SK-N-MC (cell line): Measurements from ENCODE around the gene NPFF.

ENCODE experiments used
- DNase-seq: peaks from one replicate; pipeline ENCODE4 v3.0.0-alpha.2; 2011; ENCODE audit warnings: low read depth, low spot score
- H3K27ac ChIP-seq: fragments of 200-600 bp; sonication (generic); 2 replicates; pipeline ENCODE4 v1.5.1; 2016; ENCODE audit warnings: mixed run types
- H3K36me3 ChIP-seq: fragments of 200-600 bp; sonication (generic); 2 replicates; pipeline ENCODE4 v1.6.1; 2017; ENCODE audit warnings: antibody characterized with exemption, low read length, mixed read lengths; ENCODE audit not compliant: insufficient read depth
- H3K4me3 ChIP-seq: fragments of 200-600 bp; sonication (generic); 2 replicates; pipeline ENCODE4 v1.5.1; 2016
- H3K9ac ChIP-seq: fragments of 200-600 bp; sonication (generic); 2 replicates; pipeline ENCODE4 v1.8.0; 2017; ENCODE audit warnings: mixed run types, mixed read lengths; ENCODE audit not compliant: insufficient read length
- H3K9me3 ChIP-seq: fragments of 200-600 bp; sonication (generic); 2 replicates; pipeline ENCODE4 v1.6.1; 2017; ENCODE audit warnings: low read depth, mild to moderate bottlenecking, antibody characterized with exemption, low read length, moderate library complexity, mixed read lengths
- EZH2 ChIP-seq: fragments of 200-600 bp; sonication (generic); IDR thresholded peaks from one replicate; pipeline ENCODE4 v1.6.1; 2017; ENCODE audit warnings: antibody characterized with exemption
- FOXP2 ChIP-seq: optimal IDR thresholded peaks from 2 replicates; pipeline ENCODE3; 2011; ENCODE audit warnings: mild to moderate bottlenecking, moderate library complexity; ENCODE audit not compliant: insufficient read depth; ENCODE audit errors: extremely low read length, control extremely low read depth
- POLR2AphosphoS5 ChIP-seq: IDR thresholded peaks from 2 replicates; pipeline ENCODE4 v1.6.1; 2012; ENCODE audit warnings: mild to moderate bottlenecking, low read depth, low read length, borderline replicate concordance

The NPFF gene

GRCh38 chr12:53464685-53465418, 42.4 kb downstream of the NPFF start:
- no peak for TF ChIP-seq FOXP2
- no peak for TF ChIP-seq POLR2AphosphoS5
- no peak for TF ChIP-seq EZH2
- DNase-seq: no peak
- Histone ChIP-seq H3K27ac (no peak overlapping the region), H3K4me3 (no peak overlapping the region), H3K36me3 (peaks cover 100% of the 10 kb centered on the region), H3K9me3 (no peaks in the 10 kb centered on the region), H3K9ac (no peak overlapping the region)

GRCh38 chr12:53463802-53464560, 43.3 kb downstream of the NPFF start:
- TF ChIP-seq EZH2 (no peak), POLR2AphosphoS5 (no peak), FOXP2 (no peak)
- Histone ChIP-seq H3K4me3 (no peak overlapping the region), H3K9me3 (no peaks in the 10 kb centered on the region), H3K9ac (no peak overlapping the region), H3K27ac (peak overlapping the region; percentile 27; the same call in 1 of the 2 replicates), H3K36me3 (peaks cover 100% of the 10 kb centered on the region)
- no peak for DNase-seq

DNA sequence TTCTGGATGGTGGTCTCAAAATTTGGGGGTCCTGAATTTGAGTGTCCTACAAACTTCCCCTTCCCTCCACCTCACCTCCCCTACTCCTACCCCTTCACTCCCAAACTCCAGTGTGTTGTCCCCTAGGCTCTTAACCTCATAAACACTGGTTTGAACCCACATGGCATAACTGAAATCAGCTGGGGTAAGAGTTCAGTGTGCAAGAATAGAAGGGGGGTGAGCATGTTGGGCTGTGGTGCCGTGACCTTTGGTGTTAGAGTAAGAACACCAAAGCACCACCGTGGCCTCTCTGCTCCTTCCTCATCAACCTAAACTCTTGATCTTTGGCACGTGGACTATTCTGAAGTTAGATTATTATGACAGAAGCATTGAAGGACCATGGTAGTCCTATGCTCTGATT, 44.3 kb downstream of the NPFF start:
- Histone ChIP-seq H3K36me3 (peaks cover 100% of the 10 kb centered on the region), H3K9ac (no peak overlapping the region), H3K9me3 (no peaks in the 10 kb centered on the region), H3K4me3 (no peak overlapping the region), H3K27ac (no peak overlapping the region)
- no peak for TF ChIP-seq POLR2AphosphoS5
- DNase-seq: no peak

DNA sequence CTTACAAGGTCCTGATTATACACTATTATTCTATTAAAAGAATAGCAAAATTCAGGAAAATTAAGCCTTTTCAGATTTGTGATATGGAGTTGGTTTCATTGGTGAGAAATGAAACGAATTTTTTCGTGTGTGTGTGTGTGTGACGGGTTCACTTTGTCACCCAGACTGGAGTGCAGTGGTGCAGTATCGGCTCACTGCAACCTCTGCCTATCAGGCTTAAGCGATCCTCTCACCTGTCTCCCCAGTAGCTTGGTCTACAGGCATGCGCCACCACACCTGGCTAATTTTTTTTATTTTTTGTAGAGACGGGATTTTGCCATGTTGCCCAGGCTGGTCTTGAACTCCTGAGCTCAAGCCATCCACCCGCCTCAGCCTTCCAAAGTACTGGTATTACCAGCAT, 45.7 kb downstream of the NPFF start:
- DNase-seq: no peak
- TF ChIP-seq FOXP2 (no peak), EZH2 (no peak), POLR2AphosphoS5 (no peak)
- Histone ChIP-seq H3K4me3 (no peak overlapping the region), H3K9ac (no peak overlapping the region), H3K9me3 (no peaks in the 10 kb centered on the region), H3K36me3 (peaks cover 100% of the 10 kb centered on the region), H3K27ac (peak overlapping the region; percentile 16; the same call in 1 of the 2 replicates)

DNA sequence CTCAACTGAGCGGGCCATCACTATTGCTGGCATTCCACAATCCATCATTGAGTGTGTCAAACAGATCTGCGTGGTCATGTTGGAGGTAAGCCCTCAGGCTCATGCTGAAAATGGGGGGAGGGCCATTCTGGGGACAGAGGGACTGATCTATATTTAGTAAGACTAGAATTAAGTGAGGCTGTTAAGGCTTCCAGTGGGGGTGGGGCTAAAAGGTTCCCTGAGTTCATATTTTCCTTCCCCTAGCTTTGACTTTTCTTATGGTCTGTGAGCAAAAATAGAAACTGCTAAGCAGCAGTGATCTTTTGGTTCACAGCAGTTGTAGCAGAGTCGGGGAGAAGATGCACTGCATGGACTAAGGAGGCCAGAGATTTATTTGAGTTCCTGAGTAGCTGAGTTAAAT, 46.2 kb downstream of the NPFF start:
- Histone ChIP-seq H3K27ac (no peak overlapping the region), H3K4me3 (no peak overlapping the region), H3K9me3 (no peaks in the 10 kb centered on the region), H3K36me3 (peaks cover 100% of the 10 kb centered on the region), H3K9ac (no peak overlapping the region)
- DNase-seq: no peak
- TF ChIP-seq FOXP2 (no peak), EZH2 (no peak)

DNA sequence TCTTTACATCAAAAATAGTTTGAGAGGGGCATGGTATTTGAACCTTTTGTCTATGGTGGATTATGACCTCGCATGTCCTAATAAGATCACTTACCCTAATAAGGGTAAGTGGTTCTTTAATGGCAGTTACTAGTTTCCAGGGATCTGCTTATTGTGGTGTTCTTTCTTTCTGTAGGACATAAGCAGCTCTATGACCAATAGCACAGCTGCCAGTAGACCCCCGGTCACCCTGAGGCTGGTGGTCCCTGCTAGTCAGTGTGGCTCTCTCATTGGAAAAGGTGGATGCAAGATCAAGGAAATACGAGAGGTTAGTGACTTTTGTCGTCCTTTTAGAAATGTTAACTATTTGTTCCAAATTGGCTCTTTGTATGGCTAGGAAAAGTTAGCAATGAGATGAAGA, 48.2 kb downstream of the NPFF start:
- DNase-seq: no peak
- Histone ChIP-seq H3K4me3 (no peak overlapping the region), H3K36me3 (peaks cover 100% of the 10 kb centered on the region), H3K27ac (peak overlapping the region; percentile 30), H3K9ac (no peak overlapping the region), H3K9me3 (no peaks in the 10 kb centered on the region)
- TF ChIP-seq EZH2: no peak
- no peak for TF ChIP-seq FOXP2
- TF ChIP-seq POLR2AphosphoS5: no peak
